Activated CD4-positive, alpha-beta T cell treated with anti-CD3 and anti-CD28 coated beads, Interleukin-2, amount 10 ng/mL, durations not matched to agents 24 days and 14 days (primary cell): Measurements from ENCODE around the gene ADGB. TPM values are rescaled to one million over a fixed set of nuclear protein-coding genes. Genes with fewer than 3 reads are reported as not detected.

Experiments used
- DNase-seq: peaks from one replicate; pipeline ENCODE4 v3.0.0; 2022
- H3K27ac Mint-ChIP-seq: one replicate; pipeline ENCODE4 v1.8.0; 2022; ENCODE audit warnings: mild to moderate bottlenecking, mixed read lengths
- H3K27me3 Mint-ChIP-seq: one replicate; pipeline ENCODE4 v1.8.0; 2022; ENCODE audit warnings: mixed read lengths
- H3K36me3 Mint-ChIP-seq: one replicate; pipeline ENCODE4 v1.8.0; 2022; ENCODE audit warnings: low read depth, mild to moderate bottlenecking, mixed read lengths
- H3K4me1 Mint-ChIP-seq: one replicate; pipeline ENCODE4 v1.8.0; 2021; ENCODE audit warnings: mixed read lengths
- H3K4me3 Mint-ChIP-seq: one replicate; pipeline ENCODE4 v1.8.0; 2022; ENCODE audit warnings: mild to moderate bottlenecking, moderate library complexity, mixed read lengths
- H3K9me3 Mint-ChIP-seq: one replicate; pipeline ENCODE4 v1.8.0; 2021; ENCODE audit warnings: mixed read lengths
- intact Hi-C: fragments of 100-400 bp; cut with micrococcal nuclease; formaldehyde crosslinking; loops from one replicate; pipeline ENCODE4 v1.15.1; 2023
- total RNA-seq: library from RNA; stranded (reverse); gene quantifications from 2 replicates; pipeline ENCODE4 v1.2.3, GENCODE V29; 2022

Gene ADGB
- total RNA-seq, 1 donor from 2014 or later: not detected

DNA sequence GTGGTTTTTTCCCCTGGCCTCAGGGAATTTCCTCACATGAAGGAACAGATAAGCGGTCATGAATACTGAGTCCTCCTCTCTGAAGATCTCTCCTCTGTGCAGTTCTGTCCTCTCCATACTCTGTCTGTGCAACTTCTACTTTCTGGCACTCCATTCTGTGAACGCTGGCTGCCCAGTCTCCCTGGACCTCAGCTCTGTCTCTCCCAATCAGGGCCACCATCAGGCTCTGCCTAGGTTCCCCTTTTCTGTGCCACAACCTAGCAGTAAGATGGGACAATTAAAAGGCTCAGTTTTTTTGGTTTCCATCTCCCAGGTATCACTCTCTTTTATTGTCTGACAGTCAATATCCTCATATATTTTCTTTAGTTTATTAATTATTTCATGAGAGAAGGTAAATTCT is 4.8 kb upstream of the ADGB start:
- peaks cover 2% of the 10 kb centered on the region for H3K4me1 Mint-ChIP-seq
- no peak for DNase-seq
- H3K9me3 Mint-ChIP-seq: no peaks in the 10 kb centered on the region
- H3K4me3 Mint-ChIP-seq: no peak overlapping the region
- H3K36me3 Mint-ChIP-seq: no peaks in the 10 kb centered on the region
- H3K27me3 Mint-ChIP-seq: peaks cover 8% of the 10 kb centered on the region
- intact Hi-C loops: no loop called here
- H3K27ac Mint-ChIP-seq: no peak overlapping the region

DNA sequence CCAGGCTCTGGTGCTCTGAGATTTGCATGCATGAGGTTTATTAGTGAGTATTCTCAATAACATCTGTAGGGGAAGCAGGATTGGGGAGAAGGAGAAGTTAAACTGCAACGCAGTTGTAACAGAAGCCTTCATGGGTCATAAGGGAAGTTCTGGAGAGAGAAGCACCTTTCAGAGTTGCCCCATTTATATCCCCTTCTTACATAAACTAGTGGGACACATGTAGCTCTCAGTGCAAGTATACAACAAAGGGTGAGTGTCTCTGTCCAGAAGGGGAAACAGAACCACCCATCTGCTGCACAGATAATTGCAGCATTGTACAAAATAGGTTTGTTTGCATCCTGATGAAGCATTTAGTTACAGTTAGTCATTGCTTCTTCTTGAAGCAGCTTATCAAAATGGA is 4.3 kb upstream of the ADGB start:
- intact Hi-C loops: no loop called here
- Mint-ChIP-seq H3K9me3 (no peaks in the 10 kb centered on the region), H3K27me3 (peaks cover 11% of the 10 kb centered on the region), H3K27ac (no peak overlapping the region), H3K4me1 (peaks cover 5% of the 10 kb centered on the region), H3K36me3 (no peaks in the 10 kb centered on the region), H3K4me3 (no peak overlapping the region)
- no peak for DNase-seq

DNA sequence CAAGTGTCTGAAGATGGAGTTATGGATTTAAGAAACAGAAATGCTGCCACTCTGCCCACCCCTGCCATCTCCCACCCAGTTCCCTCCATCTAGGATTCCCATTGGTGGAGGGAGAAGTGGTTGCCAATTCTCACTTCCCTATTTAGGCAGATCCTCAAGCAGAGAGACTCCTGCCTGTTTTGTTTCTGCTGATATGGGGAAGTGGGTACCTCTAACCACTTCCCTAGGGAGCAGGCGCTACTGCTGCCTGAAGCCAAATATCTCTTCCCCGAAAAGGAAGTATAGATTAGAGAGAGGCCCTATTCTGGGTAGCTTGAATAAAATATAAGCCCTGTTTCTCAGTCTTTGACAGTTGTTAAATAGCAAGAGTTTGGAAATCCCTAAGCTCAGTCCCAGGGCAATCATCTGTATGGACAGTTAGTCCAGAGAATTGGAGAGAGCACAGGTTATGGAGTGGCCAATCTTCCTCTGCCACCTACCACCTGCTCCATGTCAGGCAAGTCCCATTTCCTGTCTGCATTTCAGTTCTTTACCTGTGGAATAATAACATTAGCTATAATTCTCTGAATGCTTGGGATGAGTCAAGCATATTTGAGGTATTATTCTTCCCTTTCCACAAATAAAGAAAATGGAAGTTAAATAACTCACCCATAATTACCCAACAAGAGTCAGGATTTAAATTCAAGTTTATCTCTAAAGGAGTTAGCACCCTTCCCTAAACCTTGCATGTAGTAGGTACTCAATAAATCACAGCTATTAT is 2.6 kb upstream of the ADGB start:
- H3K4me1 Mint-ChIP-seq: peaks cover 5% of the 10 kb centered on the region
- no peak overlapping the region for H3K4me3 Mint-ChIP-seq
- H3K27me3 Mint-ChIP-seq: peaks cover 13% of the 10 kb centered on the region
- DNase-seq: no peak
- H3K27ac Mint-ChIP-seq: no peak overlapping the region
- intact Hi-C loops: no loop called here
- H3K9me3 Mint-ChIP-seq: no peaks in the 10 kb centered on the region
- no peaks in the 10 kb centered on the region for H3K36me3 Mint-ChIP-seq

DNA sequence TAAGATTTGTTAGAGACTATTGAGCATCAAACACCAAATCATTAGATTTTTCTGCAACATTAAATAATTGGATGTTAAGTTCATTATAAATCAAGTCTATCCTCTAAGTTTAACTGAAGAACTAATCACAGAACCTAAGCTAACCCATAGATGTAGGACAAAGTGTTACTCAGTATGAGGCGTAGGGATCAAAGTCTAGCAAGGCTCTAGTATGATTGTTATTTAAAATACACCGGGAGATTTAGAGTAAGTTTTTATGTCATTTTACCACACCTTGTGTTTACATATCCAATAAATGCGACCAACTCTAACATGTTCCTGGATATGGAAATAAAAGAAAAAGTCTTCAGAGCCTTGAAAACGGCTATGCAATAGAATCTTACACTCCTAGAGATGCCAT is 2.6 kb downstream of the ADGB start:
- intact Hi-C loops: no loop called here
- peaks cover 11% of the 10 kb centered on the region for H3K27me3 Mint-ChIP-seq
- no peaks in the 10 kb centered on the region for H3K9me3 Mint-ChIP-seq
- peaks cover 5% of the 10 kb centered on the region for H3K4me1 Mint-ChIP-seq
- DNase-seq: no peak
- H3K36me3 Mint-ChIP-seq: no peaks in the 10 kb centered on the region
- H3K4me3 Mint-ChIP-seq: no peak overlapping the region
- H3K27ac Mint-ChIP-seq: no peak overlapping the region

DNA sequence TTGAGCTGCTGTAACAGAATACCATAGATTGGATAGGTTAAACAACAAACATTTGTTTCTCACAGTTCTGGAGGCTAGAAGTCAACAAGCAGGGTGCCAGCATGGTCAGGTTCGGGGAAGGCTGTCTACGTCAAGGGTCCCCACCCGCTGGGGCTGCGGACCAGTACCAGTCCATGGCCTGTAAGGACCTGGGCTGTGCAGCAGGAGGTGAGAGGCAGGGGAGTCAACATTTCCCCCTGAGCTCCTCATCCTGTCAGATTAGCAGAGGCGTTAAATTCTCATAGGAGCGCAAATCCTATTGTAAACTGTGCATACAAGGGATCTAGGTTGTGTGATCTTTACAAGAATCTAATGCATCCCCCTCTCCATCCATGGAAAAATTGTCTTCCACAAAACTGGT is 3.8 kb downstream of the ADGB start:
- peaks cover 5% of the 10 kb centered on the region for H3K4me1 Mint-ChIP-seq
- H3K36me3 Mint-ChIP-seq: no peaks in the 10 kb centered on the region
- peaks cover 11% of the 10 kb centered on the region for H3K27me3 Mint-ChIP-seq
- no peak for DNase-seq
- intact Hi-C loops: no loop called here
- no peak overlapping the region for H3K4me3 Mint-ChIP-seq
- H3K9me3 Mint-ChIP-seq: no peaks in the 10 kb centered on the region
- H3K27ac Mint-ChIP-seq: no peak overlapping the region

DNA sequence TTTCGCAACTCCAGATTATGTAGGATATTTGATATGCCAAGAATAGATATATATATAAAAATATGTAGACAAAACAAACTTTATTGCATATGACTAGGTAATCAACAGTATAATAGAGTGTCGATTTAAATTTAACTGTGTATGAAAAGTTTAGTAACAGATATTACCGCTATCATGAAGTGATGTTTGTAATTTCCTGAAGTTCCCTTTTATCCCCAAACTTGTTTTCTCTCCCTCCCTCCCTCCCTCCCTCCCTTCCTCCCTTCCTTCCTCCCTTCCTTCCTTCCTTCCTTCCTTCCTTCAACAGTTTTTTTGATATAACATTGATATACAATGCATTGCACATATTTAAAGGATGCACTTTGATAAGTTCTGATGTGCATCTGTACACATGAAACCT is 15.2 kb downstream of the ADGB start:
- Mint-ChIP-seq H3K36me3 (no peaks in the 10 kb centered on the region), H3K27me3 (no peaks in the 10 kb centered on the region), H3K4me1 (no peaks in the 10 kb centered on the region), H3K9me3 (no peaks in the 10 kb centered on the region), H3K27ac (no peak overlapping the region), H3K4me3 (no peak overlapping the region)
- intact Hi-C loops: no loop called here
- DNase-seq: no peak

DNA sequence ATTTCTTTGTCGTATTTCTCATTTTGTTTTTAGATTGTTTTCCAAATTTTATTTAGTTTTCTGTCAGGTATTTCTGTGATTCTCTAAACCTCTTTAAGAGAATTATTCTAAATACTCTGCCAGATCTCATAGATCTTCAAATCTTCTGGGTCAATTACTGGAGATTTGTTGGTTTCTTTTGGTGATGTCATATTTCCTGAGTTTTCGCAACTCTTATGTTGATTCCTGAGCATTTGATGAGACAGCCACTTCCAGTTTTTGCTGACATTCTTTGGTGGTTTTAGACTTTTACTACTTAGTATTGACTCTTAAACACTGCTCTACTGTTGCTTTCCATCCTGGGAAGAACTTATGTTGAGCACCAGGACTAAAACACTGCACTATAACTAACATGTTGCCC is 21.9 kb downstream of the ADGB start:
- Mint-ChIP-seq H3K27me3 (no peaks in the 10 kb centered on the region), H3K36me3 (no peaks in the 10 kb centered on the region), H3K27ac (no peak overlapping the region), H3K4me3 (no peak overlapping the region), H3K9me3 (no peaks in the 10 kb centered on the region), H3K4me1 (no peaks in the 10 kb centered on the region)
- intact Hi-C loops: no loop called here
- DNase-seq: no peak

DNA sequence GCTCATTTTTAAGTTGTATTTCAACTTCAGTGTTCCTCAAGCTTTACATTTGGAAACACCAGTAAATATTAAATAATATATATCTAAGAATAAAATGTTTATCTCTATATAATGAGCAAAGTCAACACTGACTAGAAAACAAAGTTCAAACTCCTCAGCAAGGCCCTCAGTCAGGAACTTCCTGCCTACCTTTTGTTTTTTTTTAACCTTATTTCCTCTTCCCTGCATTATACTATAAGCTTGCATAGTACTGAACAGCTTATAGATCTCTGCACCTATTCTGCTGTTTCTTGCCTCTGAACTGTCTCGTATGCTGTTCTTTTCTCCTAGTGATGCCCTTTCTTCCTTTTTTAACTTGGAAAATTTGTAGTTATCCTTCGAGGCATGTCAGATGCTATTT is 29.6 kb downstream of the ADGB start:
- Mint-ChIP-seq H3K4me1 (no peaks in the 10 kb centered on the region), H3K9me3 (no peaks in the 10 kb centered on the region), H3K27ac (no peak overlapping the region), H3K27me3 (no peaks in the 10 kb centered on the region), H3K36me3 (no peaks in the 10 kb centered on the region), H3K4me3 (no peak overlapping the region)
- DNase-seq: no peak
- intact Hi-C loops: no loop called here

DNA sequence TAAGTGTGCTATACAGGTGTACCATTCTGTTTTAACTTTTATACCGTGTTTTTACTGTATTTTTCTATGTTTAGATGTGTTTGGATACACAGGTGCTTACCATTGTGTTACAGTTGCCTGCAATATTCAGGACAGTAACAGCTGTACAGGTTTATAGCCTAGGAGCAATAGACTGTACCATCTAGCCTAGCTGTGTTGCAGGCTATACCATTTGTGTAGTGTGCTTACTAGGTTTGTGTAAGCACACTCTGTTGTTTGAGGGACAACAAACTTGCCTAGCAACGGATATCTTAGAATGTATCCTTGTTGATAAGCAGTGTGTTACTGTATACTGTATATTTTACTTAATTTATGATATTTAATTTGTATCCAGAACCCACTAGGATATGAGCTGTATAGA is 35.2 kb downstream of the ADGB start:
- intact Hi-C loops: no loop called here
- Mint-ChIP-seq H3K4me3 (no peak overlapping the region), H3K27ac (no peak overlapping the region)

DNA sequence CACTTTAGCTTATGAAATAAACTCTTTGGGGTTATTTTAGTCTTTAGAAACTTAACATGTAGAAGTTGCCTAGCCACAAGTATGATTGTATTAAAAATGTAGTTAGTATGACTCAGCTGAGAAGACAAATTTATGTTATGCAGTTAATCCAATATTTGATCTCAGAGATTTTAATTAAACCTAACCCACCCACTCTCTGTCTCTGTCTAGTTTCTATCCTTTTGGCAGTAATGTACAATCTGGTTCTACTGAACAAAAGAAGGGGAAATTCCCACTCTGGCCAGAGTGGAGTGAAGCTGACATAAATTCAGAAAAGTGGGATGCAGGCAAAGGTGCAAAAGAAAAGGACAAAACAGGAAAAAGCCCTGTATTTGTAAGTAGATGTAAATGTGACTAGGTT is 36.4 kb downstream of the ADGB start:
- Mint-ChIP-seq H3K27ac (no peak overlapping the region), H3K36me3 (no peaks in the 10 kb centered on the region), H3K4me1 (no peaks in the 10 kb centered on the region), H3K9me3 (no peaks in the 10 kb centered on the region), H3K4me3 (no peak overlapping the region), H3K27me3 (no peaks in the 10 kb centered on the region)
- DNase-seq: no peak
- intact Hi-C loops: no loop called here

More for the DNA sequence above, 35.2 kb downstream of the ADGB start:
- Mint-ChIP-seq H3K36me3 (no peaks in the 10 kb centered on the region), H3K9me3 (no peaks in the 10 kb centered on the region), H3K4me1 (no peaks in the 10 kb centered on the region), H3K27me3 (no peaks in the 10 kb centered on the region)
- no peak for DNase-seq

DNA sequence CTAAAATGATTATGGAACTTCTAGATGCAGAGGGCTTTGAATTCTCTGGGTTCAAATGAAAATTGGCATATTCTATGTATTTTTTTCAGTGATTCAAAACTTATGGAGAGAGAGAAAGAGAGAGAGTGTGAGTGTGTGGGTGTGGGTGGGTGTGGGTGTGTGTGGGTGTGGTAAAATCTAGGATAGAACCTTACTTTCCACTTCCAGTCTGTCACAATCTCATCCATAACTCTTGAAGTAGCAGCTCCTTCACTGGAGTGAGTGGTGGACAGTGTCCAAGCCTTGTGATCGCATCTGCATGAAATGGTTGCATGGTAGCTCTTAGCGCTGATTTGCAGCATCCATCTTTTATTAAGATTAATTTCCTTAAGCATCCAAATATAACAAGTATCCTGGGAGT is 37.7 kb downstream of the ADGB start:
- intact Hi-C loops: no loop called here
- Mint-ChIP-seq H3K4me3 (no peak overlapping the region), H3K27me3 (no peaks in the 10 kb centered on the region), H3K9me3 (no peaks in the 10 kb centered on the region), H3K4me1 (no peaks in the 10 kb centered on the region), H3K36me3 (no peaks in the 10 kb centered on the region), H3K27ac (no peak overlapping the region)
- DNase-seq: no peak

DNA sequence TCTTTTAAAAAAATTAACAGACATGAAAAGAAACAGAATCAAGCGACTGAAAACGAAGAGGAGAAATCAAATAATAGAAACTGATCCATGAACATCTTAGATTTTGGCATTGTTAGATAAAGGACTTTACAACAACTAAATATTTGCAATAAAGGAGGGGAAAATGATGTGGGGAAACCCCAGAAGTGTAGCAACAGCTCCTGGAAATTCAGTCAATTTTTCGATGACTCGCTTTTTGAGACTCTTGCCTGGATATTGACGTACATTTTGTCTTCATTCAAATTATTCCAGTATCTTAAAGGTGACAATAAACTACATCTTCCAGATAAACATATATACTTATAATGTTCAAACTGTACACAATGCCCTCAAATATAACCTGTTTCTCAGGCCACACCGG is 44.1 kb downstream of the ADGB start:
- no peak for DNase-seq
- Mint-ChIP-seq H3K9me3 (no peaks in the 10 kb centered on the region), H3K4me3 (no peak overlapping the region), H3K27me3 (no peaks in the 10 kb centered on the region), H3K36me3 (no peaks in the 10 kb centered on the region), H3K27ac (no peak overlapping the region), H3K4me1 (no peaks in the 10 kb centered on the region)
- intact Hi-C loops: no loop called here

DNA sequence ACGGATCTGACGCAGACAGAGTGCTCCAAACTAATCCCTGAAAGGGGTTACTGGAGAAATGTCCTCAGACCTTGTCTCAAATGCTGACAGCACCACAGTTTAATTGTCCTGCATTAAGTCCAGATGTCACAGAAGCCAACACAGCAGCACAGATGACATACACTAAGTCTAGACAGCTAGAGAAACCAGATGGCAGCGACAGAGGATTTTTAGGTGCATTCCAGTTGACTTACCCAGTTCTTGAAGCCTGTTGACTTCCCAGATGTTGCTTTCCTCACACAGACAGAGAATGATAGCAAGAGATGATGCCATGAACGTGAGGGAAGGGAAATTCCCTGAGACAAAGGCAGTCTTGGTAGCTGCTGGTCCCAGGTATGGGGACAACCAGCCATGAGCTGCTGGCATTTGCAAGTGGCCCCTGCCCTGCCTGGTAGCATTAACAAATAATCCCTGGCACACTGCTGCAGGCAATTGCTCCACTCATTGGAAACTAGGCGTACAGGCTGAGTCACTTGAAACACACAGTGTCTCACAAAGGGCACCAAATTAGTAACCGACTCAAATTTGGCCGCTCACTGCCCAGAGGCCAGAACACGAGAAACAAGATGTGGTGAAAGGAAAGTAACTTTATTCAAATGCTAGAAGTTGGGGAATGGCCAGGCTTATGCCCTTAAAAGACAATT is 52.2 kb downstream of the ADGB start:
- Mint-ChIP-seq H3K9me3 (no peaks in the 10 kb centered on the region), H3K4me1 (no peaks in the 10 kb centered on the region), H3K27ac (no peak overlapping the region), H3K27me3 (no peaks in the 10 kb centered on the region), H3K4me3 (no peak overlapping the region), H3K36me3 (no peaks in the 10 kb centered on the region)
- DNase-seq: no peak
- intact Hi-C loops: no loop called here

DNA sequence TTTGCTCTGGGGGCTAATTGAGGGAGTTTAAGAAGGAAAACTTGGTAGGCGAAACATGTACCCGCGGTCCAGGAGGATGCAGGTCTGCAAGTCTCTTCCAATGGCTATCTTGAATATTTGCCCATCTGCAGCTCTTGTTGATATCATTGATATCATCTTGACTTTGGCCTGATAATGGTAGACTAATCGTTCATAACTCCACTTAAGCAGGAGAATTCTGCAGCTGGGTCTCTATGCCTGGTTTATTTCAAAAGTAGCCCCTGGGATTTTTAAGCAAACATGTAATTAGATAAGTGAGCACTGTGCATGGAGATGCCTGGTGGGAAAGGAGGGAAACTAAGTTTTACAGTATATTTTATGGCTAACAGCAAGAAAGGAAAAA is 52.7 kb downstream of the ADGB start:
- Mint-ChIP-seq H3K36me3 (no peaks in the 10 kb centered on the region), H3K4me3 (no peak overlapping the region), H3K27me3 (no peaks in the 10 kb centered on the region), H3K9me3 (no peaks in the 10 kb centered on the region), H3K27ac (no peak overlapping the region), H3K4me1 (no peaks in the 10 kb centered on the region)
- no peak for DNase-seq
- intact Hi-C loops: no loop called here

DNA sequence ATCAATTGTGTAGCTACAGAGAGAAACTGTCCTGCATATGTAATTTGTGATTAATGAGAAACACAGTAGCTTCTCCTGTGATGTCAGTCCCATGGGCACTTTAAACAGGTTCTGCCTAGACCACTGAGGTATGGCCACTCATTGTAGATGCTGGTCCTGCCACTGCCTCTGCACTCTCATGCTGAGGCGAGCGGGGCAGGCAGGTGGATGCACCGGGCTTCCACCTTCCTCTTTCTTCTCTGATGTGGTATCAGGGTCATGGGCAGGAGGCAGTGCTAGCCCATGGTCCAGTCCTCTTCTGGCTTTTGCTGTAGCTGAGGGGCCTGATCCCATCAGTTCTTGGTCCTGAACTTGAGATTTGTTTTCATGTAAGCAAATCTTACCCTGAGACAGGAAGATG is 58.7 kb downstream of the ADGB start:
- intact Hi-C loops: no loop called here
- Mint-ChIP-seq H3K4me1 (no peaks in the 10 kb centered on the region), H3K27ac (no peak overlapping the region)

More for the DNA sequence above, 58.7 kb downstream of the ADGB start:
- Mint-ChIP-seq H3K27me3 (no peaks in the 10 kb centered on the region), H3K36me3 (no peaks in the 10 kb centered on the region), H3K4me3 (no peak overlapping the region), H3K9me3 (no peaks in the 10 kb centered on the region)
- DNase-seq: no peak
